HG03064 (cell line): ENCODE measurements around the gene SEL1L.
A peak's percentile ranks its signal among the peaks of the same experiment; 100 is the strongest.
"Not testable (repeated sequence)": the region's sequence is repeated elsewhere in the genome, so short reads cannot be mapped to it uniquely, and the experiment has no call there.

Experiments
- ATAC-seq: cut with Tn5 transposase; IDR thresholded peaks from one replicate; pipeline ENCODE4 v1.9.1; 2021; ENCODE audit warnings: low read depth; ENCODE audit not compliant: unreplicated experiment

The SEL1L gene

DNA sequence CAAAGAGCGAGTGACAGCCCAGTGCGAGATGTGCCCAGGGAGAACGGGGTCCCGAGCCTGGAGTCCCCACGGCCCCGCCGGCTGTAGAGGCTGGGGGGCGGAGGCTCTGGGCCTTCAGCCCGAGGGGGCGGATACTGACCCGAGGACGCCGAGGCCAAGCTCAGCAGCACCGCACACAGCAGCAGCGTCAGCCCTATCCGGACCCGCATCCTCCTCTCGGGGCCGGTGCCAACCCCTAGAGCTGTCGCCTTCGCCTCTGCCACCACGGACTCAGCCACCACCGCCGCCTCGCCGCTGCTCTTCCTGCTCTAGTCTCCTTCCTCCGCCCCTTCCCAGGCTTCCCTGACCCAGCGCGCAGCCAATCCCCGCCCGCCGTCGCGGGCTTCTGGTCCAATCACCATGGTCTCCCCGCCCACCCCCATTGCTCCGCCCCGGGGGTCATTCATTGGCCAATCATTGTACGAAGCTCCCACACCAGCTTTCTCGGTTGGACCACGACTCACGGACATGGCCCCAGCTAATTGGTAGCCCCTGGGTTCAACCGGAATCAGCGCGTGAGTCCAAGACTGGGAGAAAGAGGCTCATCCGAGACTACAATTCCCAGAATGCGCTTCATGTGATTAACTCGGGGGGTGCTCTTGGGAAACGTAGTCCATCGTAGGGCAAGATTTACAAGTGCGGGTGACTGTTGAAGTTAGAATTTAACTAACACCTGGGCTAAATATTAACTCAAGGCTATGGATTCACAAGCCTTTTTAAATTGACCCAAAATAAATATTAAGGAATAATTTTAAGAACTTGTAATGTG, at the start of gene SEL1L:
Gene SEL1L (minus strand): TSS at position 318 of the 808 bp plus-strand sequence. CDS start 109 bp downstream, at position 209.
- peak; percentile 89 for ATAC-seq

DNA sequence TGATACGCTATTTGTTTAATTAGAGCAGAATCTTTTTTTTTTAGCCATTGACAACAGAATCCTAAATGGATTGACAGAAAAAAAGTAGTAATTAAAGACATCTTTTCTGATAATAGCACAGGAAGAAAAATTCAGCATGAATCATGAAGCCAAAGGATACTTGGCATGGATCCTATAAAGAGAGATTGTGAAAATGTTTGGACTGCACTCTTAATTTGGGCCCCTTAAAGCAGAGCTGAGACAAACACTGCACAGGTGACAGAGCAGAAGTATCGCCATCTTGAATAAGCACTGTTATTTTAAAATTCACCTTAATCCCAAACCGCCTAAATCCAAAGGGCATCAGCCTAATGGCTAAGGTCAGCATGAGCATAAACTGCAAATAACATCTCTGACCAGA, 48.8 kb upstream of the SEL1L start:
- ATAC-seq, result no peak

DNA sequence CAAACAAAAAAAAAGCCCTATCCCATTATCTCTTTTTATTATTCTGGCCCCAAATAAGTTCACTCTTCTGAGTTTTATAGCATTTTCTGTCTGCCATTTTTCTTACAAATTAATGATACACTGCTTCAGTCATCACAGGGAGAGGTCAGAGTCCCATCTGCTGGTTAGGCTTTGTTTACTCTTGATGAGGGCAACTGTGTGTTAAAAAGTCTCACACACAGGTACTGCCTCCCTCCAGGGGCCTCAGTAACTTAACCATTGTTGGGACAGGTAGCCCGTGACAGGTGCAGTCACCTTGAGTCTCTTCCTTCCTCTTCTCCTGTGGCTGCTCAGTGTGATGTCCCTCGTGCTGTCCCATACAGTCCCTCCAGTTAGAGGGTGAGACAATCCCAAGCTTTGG, 45.5 kb upstream of the SEL1L start:
- no peak for ATAC-seq

GRCh38 chr14:81571437-81571836, 37.8 kb upstream of the SEL1L start:
- no peak for ATAC-seq

GRCh38 chr14:81567302-81567701, 33.6 kb upstream of the SEL1L start:
- ATAC-seq, result no peak

DNA sequence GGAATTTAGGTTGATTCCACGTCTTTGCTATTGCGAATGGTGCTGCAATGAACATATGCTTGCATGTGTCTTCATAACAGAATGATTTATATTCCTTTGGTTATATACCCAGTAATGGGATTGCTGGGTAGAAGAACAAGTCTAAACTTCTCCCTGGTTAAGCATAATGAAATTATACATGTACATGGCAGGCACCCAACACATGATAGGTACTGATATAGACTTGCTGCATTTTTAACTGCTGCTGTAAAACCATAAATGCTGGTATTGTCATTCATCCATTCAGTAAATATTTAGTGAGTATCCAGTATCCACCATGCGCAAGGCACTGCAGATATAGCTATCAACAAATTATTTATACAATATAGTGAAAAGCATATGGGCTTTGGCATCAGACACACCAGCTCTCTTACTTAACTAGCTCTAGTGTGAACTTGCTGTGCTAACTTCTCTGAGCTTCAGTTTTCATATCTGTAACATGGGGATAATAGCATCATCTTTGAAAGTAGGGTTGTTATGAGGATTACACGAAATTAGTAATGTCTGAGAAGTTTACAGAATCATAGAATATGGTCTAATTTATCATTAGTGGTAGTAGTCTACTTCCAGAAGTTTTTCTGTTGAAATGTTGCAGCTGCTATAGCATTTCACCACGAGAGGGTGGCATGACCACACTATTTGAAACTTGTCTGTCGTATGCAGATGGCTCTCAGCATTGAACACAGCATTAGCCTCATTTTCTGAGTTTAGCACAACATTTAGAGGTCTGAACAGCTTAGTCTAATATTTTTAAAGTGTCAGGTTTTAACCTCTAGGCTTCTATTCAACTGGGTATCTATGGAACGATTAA, 32.0 kb upstream of the SEL1L start:
- ATAC-seq, result peak; percentile 83

- ATAC-seq, result no peak
Observed at GRCh38 chr14:81562818-81563217, 29.2 kb upstream of the SEL1L start.

DNA sequence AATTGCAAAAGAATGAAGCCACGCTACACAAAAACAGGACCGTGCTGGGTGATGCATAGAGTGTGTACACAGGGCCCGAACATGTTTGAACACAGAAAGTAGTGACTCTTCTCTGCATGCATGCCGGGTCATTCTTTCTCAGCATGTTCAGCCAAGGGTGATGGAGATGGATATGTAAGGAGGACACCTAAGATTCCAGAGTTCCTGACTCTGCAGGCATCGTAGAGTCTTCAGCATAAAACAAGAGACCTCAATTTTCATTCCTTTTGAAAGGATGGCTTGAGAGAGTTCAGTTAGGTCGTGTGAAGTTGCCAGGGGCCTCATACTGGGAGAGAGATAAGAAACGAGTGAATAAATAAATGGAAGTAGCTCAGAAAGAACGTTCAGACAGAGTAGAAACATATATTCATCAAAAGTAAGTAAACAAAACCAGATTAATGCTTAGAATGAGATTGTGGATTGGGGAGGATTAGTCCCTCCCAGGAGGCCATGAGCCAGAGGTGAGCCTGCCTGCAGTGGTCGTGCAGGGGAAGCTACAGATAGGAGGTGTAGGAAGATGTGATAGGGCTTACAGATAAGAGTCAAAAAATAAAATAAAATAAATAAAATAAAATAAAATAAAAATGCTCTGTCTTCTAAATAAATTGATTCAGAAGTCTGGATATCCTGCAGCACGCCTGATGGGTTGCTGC, 27.6 kb upstream of the SEL1L start:
- no peak for ATAC-seq

DNA sequence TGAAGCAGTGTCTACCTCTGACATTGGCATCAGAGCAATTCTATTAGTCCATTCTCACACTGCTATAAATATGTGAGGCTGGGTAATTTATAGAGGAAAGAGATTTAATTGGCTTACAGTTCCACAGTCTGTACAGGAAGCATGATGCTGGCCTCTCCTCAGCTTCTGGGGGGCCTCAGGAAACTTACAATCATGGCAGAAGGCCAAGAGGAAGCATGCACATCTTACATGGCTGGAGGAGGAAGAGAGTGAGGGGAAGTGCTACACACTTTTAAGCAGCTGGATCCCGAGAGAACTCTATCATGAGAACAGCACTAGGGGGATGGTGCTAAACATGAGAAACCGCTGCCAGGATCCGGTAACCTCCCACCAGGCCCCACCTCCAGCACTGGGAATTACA, 25.7 kb upstream of the SEL1L start:
- ATAC-seq, result no peak

GRCh38 chr14:81557146-81557545, 23.5 kb upstream of the SEL1L start:
- no peak for ATAC-seq

DNA sequence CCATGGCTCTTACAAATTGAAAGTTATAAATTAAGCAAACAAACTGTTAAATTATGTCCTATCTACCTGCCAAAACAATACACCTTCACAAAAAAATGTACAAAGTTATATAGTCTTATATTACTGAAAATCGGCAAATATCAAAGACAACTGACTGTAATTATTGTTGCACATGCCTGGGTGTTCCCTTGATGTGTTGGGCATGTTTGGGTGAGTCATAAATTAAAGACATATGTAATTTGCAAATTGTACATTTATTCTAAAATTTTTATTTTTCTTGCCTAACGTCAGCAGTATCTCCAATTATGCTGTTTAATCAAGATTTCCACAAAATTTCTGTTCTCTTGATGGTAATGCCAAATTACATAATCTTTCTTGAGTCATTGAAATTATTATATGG, 22.0 kb upstream of the SEL1L start:
- ATAC-seq, result no peak

DNA sequence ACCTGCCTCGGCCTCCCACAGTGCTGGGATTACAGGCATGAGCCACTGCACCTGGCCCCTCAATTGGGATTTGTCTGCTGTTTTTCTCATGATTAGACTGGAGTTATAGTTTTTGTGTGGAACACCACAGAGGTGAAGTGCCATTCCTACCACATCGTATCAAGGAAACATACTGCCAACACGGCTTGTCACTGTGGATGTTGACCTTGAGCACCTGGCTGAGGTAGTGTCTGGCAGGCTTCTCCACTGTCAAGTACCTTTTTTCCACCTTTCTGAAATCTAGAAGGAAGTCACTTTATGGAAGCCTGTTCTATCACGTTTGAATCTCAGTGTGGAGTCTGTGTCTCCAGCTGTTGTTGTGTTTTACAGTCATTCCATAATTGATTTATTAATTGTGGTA, 21.4 kb upstream of the SEL1L start:
- ATAC-seq, result no peak

GRCh38 chr14:81551471-81551870, 17.8 kb upstream of the SEL1L start:
- no peak for ATAC-seq

DNA sequence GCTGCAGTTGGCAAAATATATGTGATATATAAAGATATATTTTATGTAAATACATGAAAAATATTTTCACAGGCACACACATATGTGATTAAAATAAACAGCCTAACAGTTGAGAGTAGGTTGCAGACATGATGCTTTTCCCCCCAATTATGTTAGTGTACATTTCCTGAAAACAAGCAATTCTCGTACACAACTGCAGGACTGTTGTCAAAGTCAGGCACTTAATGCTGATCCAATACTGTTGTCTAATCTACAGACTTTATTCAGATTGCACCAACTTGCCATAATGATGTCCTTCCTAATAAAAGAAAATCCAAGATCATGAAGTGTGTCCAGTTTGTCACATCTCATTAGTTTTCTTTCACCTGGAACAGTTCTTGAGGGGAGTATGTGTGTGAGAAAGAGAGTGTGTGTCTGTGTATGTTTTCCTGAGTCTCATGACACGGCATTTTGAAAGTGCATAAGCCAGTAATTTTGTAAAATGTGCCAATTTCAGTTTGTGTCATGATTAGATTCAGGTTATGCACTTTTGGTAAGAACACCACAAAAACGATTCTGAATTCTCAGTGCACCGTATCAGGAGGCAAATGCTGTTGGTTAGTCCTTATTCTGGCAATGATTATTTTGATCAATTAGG, 16.5 kb upstream of the SEL1L start:
- ATAC-seq, result peak; percentile 96

DNA sequence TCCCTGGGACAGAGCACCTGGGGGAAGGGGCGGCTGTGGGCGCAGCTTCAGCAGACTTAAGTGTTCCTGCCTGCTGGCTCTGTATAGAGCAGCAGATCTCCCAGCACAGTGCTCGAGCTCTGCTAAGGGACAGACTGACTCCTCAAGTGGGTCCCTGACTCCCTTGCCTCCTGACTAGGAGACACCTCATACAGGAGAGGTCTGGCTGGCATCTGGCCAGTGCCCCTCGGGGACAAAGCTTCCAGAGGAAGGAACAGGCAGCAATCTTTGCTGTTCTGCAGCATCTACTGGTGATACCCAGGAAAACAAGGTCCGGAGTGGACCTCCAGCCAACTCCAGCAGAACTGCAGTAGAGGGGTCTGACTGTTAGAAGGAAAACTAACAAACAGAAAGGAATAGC, 7.6 kb upstream of the SEL1L start:
- not testable (repeated sequence) for ATAC-seq

DNA sequence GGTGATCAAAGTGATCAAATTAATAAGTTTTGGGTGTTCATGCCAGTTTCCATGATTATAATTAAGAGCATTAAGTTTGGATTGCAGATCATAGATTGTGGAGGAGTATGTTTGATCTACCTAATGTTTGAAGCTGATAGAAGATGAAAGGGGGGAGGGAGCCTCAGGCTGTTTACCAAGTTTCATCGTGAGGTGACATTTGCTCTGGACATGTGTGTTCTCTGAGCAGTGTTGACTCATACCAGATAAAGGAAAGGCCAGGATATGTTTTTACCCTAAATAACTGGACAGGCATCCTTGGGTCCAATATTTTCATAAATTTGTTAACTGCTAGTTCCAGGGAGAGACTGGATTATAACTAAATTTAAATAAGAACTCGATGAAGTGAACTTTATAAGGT, 3.5 kb upstream of the SEL1L start:
- ATAC-seq, result no peak

DNA sequence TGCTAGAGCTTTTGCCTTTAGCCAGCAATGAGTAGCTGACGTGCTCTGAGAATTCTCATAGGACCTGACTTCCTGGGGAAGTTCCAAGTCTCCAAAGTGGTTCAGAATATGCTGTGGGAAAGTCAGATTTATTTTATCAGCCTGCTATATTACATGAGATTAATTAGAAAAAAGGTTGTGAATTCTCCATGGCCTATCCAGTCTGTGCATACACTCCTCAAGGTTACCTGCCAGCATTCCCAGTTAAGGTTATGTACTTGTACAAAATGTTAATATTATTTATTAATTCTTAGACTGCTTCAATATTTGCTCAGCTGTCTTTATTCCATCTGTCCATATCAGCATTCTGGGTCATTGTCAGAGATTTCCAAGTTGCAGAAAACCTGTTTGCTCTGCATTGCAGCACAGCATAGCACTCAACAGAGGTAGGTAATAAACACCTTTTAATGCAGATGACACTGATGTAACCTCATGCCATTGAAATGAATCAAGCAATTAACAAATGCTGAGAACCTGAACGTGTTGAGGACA, 2.7 kb upstream of the SEL1L start:
- no peak for ATAC-seq

DNA sequence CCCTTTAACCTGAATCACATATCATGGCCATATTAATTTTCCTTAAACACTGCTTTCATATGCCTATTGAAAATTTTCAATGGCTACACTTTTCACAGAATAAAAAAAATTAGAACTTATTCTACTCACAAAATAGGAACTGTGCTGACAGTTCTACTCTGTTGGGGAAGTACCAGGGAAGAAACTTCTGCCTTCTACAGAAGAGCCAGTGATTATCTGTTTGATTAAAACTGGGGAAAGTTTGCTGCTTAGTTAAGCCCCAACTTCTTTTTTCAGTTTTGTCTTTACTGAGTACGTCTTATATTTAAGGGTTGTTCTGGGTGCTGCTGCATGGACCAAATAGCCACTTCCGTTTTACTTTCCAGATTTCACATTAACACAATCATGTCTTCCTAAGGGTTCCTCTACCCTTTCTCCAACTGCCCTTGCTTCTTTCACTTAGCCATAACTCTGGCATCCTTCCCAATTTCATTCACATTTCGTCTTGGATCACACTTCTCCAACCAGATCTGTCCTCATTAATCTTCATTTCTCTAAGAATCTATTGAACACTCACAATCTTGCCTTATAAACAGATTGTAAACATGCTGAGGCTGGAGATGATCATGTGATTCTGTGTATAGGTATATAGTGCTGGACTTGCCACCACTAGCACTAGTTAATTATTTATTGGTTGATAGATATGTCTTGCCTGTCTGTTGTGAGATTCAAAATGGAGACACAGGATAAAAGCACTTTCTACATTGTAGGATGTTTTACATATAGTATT, 1.9 kb upstream of the SEL1L start:
- peak; percentile 26 for ATAC-seq

- no peak for ATAC-seq
Observed at GRCh38 chr14:81534510-81535074, 939 bp upstream of the SEL1L start.

- ATAC-seq, result no peak
Observed at GRCh38 chr14:81533212-81533535, 479 bp downstream of the SEL1L start.
